ENCODE measurements around the gene C19orf73.
"Not testable (repeated sequence)": the region's sequence is repeated elsewhere in the genome, so short reads cannot be mapped to it uniquely, and the experiment has no call there.

The C19orf73 gene

GRCh38 chr19:49101160-49101559 is 17.8 kb downstream of the C19orf73 start:
- no peak for DNase-seq (ENCODE audit: low read depth in 2 of 2)

DNA sequence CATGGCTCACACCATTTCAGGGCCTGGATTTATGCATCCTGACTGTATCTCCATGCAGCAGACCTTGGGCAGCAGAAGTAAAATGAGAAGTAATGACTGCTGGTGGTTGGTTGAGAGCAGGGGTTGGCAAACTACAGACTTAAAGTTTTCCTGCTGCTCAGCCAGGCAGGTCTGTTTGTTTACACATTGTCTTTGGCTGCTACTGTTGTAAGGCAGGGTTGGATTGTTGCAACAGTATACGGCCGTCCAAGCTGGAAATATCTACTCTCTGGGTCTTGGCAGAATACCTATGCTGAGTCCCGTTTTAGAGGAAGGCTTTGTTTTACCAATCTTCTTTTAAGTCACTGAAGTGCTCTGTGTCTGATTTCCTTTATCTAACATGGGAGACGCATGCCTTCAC is 20.1 kb downstream of the C19orf73 start:
- no peak for DNase-seq (ENCODE audit: low read depth in 2 of 2)

DNA sequence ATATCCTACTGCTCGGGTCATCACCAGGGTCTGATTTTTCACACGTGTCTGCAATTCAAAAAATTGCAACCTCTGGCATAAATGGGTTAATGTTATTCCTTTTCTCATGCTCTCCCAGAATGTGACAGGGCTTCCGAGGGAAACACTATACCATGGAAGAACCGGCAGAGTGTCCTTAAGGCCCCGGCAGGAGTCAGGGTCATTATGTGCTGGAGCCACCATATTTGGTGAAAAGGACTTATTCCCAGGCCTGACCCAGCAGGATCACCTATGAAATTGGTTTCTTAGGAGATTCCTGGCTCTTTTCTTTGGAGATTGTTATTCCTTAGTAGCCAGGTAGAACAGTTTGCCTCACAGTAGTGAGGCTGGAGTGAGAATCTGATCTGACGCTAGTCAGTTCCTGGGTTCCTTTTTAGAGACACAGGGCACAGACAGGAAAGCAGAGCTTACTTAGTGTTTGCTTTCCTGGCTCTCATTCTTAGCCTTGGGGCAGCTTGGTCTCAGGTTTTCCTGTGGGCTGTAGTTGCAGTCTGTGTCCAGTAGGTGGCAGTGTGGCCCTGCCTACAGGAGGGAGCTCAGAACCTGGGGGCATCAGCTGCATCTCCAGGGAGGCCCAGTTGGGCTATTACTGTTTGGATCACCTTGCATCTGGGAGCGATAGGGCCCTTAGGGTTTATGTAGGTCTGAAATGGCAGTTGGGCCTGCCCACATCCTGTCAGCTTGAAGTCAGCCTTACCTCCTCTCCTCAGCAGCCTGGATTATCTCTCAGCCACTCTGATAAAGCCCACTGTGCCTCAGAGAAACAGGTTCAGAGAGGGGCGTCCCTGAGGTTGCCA is 21.3 kb downstream of the C19orf73 start:
- peak; percentile 50 to 59 for DNase-seq (ENCODE audit: low read depth in 2 of 2)

DNA sequence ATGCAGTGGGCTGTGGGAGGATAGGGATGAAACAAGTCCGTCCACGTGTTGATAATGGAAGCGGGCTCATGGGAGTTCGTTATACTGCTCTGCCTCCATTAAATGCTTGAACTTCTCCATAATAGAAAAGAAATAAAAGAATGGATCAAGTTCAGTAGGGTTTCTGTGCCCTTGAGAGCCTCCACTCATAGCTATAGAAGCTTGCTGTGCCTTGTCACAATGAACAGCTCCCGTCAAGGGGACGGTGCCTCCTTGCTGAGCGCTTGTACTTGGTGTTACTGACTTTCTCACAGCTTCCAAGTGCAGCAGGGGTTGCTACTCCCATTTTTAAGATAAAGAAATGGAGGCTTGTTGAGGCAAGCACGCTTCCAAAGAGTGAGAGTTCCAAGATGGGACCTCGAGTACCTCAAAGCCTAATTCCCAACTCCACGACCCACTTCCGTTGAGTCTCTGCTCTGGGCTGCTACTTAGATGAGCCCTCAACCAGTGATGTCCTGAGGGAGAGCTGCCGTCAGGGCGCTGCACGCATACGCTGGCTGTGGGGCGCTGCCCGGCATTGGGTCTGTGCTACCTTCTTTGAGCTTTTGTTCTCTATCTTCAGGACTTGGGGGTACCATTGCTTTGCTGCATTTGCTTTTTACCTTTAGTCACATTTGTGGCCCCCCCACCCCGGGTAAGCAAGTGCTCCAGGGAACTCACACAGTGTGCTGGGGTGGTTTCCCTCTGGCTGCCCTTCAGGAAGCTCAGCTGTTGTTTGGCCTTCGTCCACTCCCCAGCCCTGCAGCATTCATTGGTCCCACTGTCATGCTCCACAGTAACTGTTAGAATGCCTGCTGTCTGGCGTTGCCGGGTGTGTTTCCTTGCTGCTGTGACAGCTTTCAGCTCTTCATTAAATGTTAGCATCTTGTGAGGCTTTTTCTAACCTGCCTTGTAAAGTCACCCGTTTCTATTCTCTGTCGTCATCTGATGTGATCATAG is 24.1 kb downstream of the C19orf73 start:
- no peak for DNase-seq (ENCODE audit: low read depth in 2 of 2)

- no peak for DNase-seq (ENCODE audit: low read depth in 2 of 2)
These were observed 26.3 kb downstream of the C19orf73 start for GRCh38 chr19:49092686-49093085.

GRCh38 chr19:49091391-49092038 is 27.4 kb downstream of the C19orf73 start:
- no peak for DNase-seq (ENCODE audit: low read depth in 2 of 2)

DNA sequence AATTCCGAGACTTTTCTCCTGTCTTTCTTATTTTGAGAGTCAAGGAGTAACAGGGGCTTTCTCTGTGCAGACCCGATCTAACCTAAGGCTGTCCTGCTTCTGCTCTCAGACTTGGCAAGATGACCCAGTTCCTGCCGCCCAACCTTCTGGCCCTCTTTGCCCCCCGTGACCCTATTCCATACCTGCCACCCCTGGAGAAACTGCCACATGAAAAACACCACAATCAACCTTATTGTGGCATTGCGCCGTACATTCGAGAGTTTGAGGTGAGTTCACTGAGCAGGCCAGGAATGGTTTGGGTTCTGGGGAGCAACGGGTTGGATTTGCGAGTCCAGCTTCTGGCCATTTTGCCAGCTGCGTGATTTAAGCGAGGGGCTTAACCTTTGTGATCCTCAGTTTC is 32.6 kb downstream of the C19orf73 start:
- DNase-seq (ENCODE audit: low read depth in 2 of 2): no peak

DNA sequence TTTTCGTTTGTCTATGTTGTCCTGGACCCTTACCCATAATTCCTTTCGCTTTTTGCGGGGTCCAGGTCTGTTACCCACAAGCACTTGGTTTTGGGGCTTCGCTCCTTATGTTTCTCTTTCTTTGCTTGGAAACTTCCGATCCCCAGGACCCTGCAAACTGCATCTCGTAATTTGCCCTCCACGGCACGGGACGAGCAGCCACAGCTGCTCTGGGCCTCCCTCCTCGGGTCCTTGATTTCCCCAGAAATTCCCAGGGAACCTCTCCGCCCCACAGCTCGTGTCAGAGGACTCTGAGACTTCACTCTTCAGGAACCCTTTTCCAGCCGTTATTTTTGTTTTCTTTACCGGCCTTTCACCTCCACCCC is 33.1 kb downstream of the C19orf73 start:
- no peak for DNase-seq (ENCODE audit: low read depth in 2 of 2)

DNA sequence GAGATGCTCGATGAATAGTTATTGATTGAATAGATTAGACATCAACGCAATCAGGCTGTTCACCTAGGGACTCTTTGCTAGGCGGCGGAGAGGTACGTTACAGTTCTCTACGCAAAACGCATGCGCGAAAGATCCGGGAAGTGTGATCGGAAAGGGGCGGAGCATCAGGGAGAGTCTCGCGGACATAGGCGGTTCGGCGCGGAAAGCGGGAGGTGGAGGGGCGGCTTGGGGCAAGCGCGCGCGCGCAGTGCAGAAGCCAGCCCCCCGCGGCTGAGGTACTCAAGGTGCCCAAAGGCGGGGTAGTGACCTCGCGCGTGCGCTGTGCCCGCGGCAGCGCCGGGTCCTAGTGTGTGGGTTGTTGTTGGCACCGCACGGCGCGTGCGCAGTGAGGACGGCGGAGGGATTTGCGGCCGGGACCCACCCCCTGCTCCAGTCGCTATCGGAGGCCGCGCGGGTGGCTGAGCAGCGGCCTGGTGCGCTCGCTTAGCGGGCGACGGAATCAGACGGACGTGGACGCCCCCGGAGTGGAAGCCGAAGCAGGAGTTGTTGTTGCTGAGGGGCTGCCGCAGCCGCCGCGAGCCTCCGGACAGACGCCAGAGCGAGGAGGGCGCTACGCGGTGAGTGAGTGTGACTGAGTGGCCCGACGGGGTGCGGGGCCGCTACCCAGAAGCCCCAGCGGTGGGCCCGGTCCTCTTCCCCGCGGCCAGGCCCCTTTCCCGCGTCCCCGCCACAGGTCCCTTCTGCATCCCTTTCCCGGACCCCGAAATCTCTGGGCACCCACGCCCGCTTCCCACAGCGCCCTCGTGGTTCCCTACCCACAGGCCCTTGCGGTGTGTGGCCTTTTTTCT is 33.7 kb downstream of the C19orf73 start, which contains the start of gene SNRNP70:
TSS of gene SNRNP70 (plus strand) at position 432 of the 848 bp plus-strand sequence. CDS start 964 bp downstream, outside the sequence.
- peak; percentile 98 to 99 for DNase-seq (ENCODE audit: low read depth in 2 of 2)

GRCh38 chr19:49084206-49085019 is 34.5 kb downstream of the C19orf73 start:
- DNase-seq (ENCODE audit: low read depth in 2 of 2): no peak

DNA sequence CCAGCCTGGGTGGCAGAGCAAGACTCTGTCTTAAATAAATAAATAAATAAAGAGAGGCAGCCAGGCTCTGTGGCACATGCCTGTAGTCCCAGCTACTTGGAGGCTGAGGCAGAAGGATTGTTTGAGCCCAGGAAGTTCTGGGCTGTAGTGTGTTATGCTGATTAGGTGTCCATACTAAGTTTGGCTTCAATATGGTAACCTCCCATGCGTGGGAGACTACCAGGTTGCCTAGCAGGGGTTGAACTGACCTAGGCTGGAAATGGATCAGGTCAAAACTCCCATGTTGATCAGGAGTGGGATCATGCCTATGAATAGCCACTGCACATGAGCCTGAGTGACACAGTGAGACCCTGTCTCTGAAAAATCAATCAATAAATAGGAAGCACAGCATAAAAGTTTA is 37.7 kb downstream of the C19orf73 start:
- no peak for DNase-seq (ENCODE audit: low read depth in 2 of 2)

- no peak for DNase-seq (ENCODE audit: low read depth in 2 of 2)
These were observed 38.6 kb downstream of the C19orf73 start for GRCh38 chr19:49080392-49080791.

DNA sequence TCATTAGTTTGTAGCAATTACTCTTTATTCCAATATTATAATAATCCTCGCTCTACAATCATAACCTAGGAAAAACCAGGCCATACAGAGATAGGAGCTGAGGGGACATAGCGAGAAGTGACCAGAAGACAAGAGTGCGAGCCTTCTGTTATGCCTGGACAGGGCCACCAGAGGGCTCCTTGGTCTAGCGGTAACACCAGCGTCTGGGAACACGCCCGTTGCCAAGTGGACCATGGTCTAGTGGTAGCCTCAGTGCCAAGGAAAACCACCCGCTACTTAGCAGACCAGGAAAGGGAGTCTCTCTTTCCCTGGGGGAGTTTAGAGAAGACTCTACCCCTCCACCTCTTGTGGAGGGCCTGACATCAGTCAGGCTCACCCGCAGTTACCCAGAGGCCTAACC is 44.1 kb downstream of the C19orf73 start:
- DNase-seq (ENCODE audit: low read depth in 2 of 2): not testable (repeated sequence)

DNA sequence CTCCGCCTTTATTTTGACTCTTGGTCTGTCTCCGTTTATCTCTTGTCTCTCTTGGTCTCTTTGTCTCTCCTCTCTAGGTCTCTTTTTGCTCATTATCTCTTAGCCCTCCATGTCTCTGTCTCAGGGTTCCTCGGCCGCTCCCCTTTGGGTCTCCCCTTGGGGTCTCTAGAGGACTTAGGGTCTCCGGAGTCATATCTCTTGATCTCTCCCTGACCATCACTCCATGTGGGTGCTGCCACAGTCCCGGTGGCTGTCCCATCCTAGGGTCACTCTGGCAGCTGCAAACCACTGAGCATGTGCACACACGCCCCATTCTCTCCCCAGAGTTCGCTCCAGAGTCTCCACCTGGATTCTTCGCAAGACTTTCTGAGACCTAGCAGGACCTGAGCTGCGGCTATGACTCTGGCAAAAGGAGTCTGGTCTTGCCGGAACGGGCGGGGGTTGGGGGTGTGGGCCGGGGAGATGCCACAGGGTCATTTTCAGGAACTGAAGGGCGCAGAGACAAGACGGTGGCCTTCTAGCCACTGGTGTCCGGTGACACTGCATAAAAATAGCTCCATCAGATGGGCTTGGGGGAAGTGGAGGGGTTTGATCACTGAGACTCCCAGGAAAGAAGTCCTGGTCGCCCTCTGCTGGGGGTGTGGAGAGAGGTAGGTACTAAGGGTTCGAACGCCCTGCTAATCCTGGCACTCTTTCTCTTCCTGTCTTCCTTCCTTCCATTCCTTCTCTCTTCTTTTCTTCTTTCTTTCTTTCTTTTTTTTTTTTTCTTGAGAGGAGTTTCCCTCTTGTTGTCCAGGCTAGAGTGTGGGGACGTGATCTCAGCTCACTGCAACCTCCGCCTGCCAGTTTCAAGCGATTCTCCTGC is 45.2 kb downstream of the C19orf73 start:
- no peak for DNase-seq (ENCODE audit: low read depth in 2 of 2)

- no peak for DNase-seq (ENCODE audit: low read depth in 2 of 2)
These were observed 46.9 kb downstream of the C19orf73 start for GRCh38 chr19:49071860-49072547.

DNA sequence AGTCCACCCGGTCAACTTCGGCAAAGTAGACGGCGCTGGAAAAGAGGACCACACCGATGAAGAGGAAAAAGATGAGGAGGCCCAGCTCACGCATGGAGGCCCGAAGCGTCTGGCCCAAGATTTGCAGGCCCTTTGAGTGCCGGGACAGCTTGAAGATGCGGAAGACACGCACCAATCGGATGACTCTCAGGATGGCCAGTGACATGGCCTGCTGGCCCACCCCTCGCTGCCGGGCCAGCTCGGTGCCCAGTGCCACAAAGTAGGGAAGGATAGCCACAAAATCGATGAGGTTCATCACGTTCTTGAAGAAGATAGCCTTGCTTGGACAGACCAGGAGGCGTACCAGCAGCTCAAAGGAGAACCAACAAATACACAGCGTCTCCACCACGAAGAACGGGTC is 48.5 kb downstream of the C19orf73 start:
- no peak for DNase-seq (ENCODE audit: low read depth in 2 of 2)

GRCh38 chr19:49069026-49069425 is 49.9 kb downstream of the C19orf73 start:
- DNase-seq (ENCODE audit: low read depth in 2 of 2): no peak

All from stimulated activated CD8-positive, alpha-beta memory T cell treated with anti-CD3 and anti-CD28 coated beads, Interleukin-2, amount 100 ng/mL, for 1 hour (primary cell).